Measurements from ENCODE around the gene RPLP2. TPM values are rescaled to one million over a fixed set of nuclear protein-coding genes. Genes with fewer than 3 reads are reported as not detected.

The RPLP2 gene
- total and polyA plus RNA-seq, 7 experiments from 2014 or later: 2,266 to 5,944 (median 4,844) TPM

DNA sequence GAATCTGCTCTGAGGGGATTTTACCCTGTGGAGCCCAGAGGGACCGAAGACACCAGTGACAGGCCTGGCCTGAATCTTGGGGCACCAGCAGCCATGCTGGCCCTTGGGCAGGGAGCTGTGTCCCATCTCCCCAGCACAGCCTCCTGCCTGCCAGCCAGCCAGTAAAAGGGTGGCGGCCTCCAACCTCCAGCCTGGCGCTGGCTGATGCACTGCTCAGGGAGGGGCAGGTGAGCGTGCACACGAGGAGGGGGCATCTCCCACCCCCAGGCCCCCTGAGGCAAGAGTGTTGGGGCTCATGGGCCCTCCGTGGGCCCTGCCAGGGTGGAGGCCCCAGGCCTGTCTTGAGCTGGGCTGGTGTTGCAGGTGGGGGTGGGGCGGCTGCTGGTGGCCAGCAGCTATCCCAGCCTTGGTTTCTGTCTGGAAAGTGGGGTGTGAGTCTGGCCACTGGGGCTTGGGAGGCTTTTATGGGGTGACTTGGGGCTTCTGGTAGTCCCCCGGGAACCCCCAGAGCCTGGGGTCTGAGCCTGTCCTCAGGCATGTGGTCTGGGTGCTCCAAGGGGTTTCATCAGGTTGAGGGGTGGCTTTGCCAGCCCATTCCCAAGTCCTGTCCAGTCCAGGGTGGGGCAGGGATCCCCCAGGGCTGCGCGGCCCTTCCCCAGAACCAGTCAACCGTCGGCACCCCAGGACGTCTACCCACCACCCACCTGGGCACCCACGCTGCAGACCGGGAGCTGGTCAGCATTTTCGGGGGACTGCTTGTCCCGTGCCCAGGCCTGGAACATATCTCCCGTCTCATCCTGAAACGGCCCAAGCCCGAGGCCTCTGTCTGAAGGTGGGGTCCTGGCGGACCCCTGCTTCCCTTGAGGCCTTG is 50.7 kb downstream of the RPLP2 start:
- H3K9me3 Mint-ChIP-seq: no peaks in the 10 kb centered on the region
- H3K27ac ChIP-seq (ENCODE audit: low read depth, low read length): no peak overlapping the region
- no peak overlapping the region for H3K4me3 Mint-ChIP-seq
- DNase-seq: no peak
- no peak for ATAC-seq
- ChIA-PET POLR2A (interaction anchor here (0.7 kb wide), 1 partner anchor 17 kb away, joined by 3 read pairs; the partner anchor contains the start of gene TSPAN4), CTCF (no interaction called here)
- no peaks in the 10 kb centered on the region for H3K27me3 Mint-ChIP-seq
- no peaks in the 10 kb centered on the region for H3K4me1 ChIP-seq (ENCODE audit: control insufficient read depth in 2 of 2, insufficient read depth in 2 of 2, low read length in 2 of 2)
- H3K4me3 ChIP-seq (ENCODE audit: low read length): no peak overlapping the region
- H3K36me3 ChIP-seq (ENCODE audit: control insufficient read depth in 2 of 3, insufficient read depth in 3 of 3, low read length in 3 of 3): no peaks in the 10 kb centered on the region
- H3K9me3 ChIP-seq (ENCODE audit: control insufficient read depth in 2 of 3, low read length in 3 of 3): no peaks in the 10 kb centered on the region
- H3K36me3 Mint-ChIP-seq: no peaks in the 10 kb centered on the region
- H3K4me1 Mint-ChIP-seq: peaks cover 0 to 13% (median 0%) of the 10 kb centered on the region in 7 donors
- peak overlapping the region in 1 of 9 donors; percentile 21 for H3K27ac Mint-ChIP-seq
- intact Hi-C loops (cut with micrococcal nuclease): no loop called here
- no peaks in the 10 kb centered on the region for H3K27me3 ChIP-seq (ENCODE audit: control insufficient read depth in 2 of 2, insufficient read depth in 2 of 2, low read length in 2 of 2)

DNA sequence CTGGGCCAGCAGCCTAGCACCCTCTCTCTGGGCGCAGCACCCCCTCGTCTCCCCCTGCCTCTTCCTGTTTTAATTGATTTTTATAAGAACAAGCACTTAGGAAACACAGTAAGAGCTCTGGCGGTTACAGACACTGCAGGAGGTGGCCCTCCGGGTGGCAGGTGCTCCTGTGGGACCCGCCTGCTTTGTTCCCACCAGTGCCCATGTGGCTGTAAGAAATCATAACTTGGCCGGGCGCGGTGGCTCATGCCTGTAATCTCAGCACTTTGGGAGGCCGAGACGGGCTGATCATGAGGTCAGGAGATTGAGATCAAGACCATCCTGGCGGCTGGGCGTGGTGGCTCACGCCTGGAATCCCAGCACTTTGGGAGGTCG is 51.3 kb downstream of the RPLP2 start:
- H3K27me3 ChIP-seq (ENCODE audit: control insufficient read depth in 2 of 2, insufficient read depth in 2 of 2, low read length in 2 of 2): no peaks in the 10 kb centered on the region
- Mint-ChIP-seq H3K36me3 (no peaks in the 10 kb centered on the region), H3K27ac (peak overlapping the region in 1 of 9 donors; percentile 21), H3K4me1 (peaks cover 0 to 13% (median 0%) of the 10 kb centered on the region in 7 donors), H3K9me3 (no peaks in the 10 kb centered on the region), H3K4me3 (no peak overlapping the region), H3K27me3 (no peaks in the 10 kb centered on the region)
- H3K4me3 ChIP-seq (ENCODE audit: low read length): no peak overlapping the region
- H3K36me3 ChIP-seq (ENCODE audit: control insufficient read depth in 2 of 3, insufficient read depth in 3 of 3, low read length in 3 of 3): no peaks in the 10 kb centered on the region
- no peaks in the 10 kb centered on the region for H3K4me1 ChIP-seq (ENCODE audit: control insufficient read depth in 2 of 2, insufficient read depth in 2 of 2, low read length in 2 of 2)
- intact Hi-C loops (cut with micrococcal nuclease): no loop called here
- ChIA-PET CTCF (no interaction called here), POLR2A (no interaction called here)
- ATAC-seq: no peak
- DNase-seq: no peak
- H3K27ac ChIP-seq (ENCODE audit: low read depth, low read length): no peak overlapping the region
- no peaks in the 10 kb centered on the region for H3K9me3 ChIP-seq (ENCODE audit: control insufficient read depth in 2 of 3, low read length in 3 of 3)

DNA sequence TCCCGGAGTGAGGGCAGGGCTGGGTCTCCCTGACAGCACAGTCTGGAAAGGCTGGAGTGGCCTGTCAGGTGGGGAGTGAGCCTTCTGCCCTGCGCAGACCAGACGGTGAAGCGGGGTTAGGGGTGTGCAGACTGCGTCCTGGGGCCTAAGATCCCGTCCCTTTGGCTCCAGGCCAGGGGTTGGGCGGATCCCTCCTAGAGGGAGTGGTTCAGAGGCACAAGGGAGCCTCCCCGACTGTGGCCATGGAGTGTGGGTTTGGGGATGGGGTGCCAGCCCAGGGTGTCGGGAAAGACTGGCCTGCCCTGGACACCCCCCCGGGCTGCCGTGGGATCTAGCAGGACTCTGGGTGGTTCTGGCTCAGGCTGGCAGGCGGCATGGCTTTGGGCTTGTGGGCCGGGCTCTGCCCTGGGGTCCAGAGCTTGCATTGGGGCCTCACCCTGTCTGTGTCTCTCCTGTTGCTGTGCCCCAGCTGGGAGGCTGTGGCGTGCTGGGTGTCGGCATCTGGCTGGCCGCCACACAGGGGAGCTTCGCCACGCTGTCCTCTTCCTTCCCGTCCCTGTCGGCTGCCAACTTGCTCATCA is 52.4 kb downstream of the RPLP2 start:
- no peaks in the 10 kb centered on the region for H3K36me3 Mint-ChIP-seq
- no peaks in the 10 kb centered on the region for H3K9me3 Mint-ChIP-seq
- Histone ChIP-seq H3K4me3 (ENCODE audit: low read length) (no peak overlapping the region), H3K4me1 (ENCODE audit: control insufficient read depth in 2 of 2, insufficient read depth in 2 of 2, low read length in 2 of 2) (no peaks in the 10 kb centered on the region), H3K27ac (ENCODE audit: low read depth, low read length) (no peak overlapping the region), H3K36me3 (ENCODE audit: control insufficient read depth in 2 of 3, insufficient read depth in 3 of 3, low read length in 3 of 3) (no peaks in the 10 kb centered on the region), H3K9me3 (ENCODE audit: control insufficient read depth in 2 of 3, low read length in 3 of 3) (no peaks in the 10 kb centered on the region), H3K27me3 (ENCODE audit: control insufficient read depth in 2 of 2, insufficient read depth in 2 of 2, low read length in 2 of 2) (no peaks in the 10 kb centered on the region)
- no peaks in the 10 kb centered on the region for H3K27me3 Mint-ChIP-seq
- H3K4me3 Mint-ChIP-seq: no peak overlapping the region
- no peak for ATAC-seq
- ChIA-PET CTCF (no interaction called here), POLR2A (no interaction called here)
- intact Hi-C loops (cut with micrococcal nuclease): no loop called here
- peak overlapping the region in 1 of 9 donors; percentile 6 for H3K27ac Mint-ChIP-seq
- DNase-seq: no peak
- H3K4me1 Mint-ChIP-seq: peaks cover 0 to 8% (median 0%) of the 10 kb centered on the region in 7 donors

Other genes starting within 250 kb of the RPLP2 start
- 10 to 100 TPM in 2 of 5 experiments, 1 to 10 TPM in 3; 2.8 to 14.7 (median 9.6) TPM for gene LMNTD2, start 249.2 kb upstream of the RPLP2 start, total RNA-seq
- 1 to 10 TPM; 2.3 to 3.6 TPM for gene LMNTD2, start 249.2 kb upstream of the RPLP2 start, polyA plus RNA-seq
- gene RASSF7, start 249.0 kb upstream of the RPLP2 start, total RNA-seq: 10 to 100 TPM; 20.0 to 45.4 (median 35.5) TPM
- gene RASSF7, start 249.0 kb upstream of the RPLP2 start, polyA plus RNA-seq: 10 to 100 TPM; 26.7 to 43.6 TPM
- gene PHRF1, start 233.5 kb upstream of the RPLP2 start, total RNA-seq: 10 to 100 TPM; 47.3 to 55.2 (median 49.4) TPM
- 10 to 100 TPM in 1 of 2 donors, 1 to 10 TPM in 1; 6.2 to 22.1 TPM for gene PHRF1, start 233.5 kb upstream of the RPLP2 start, polyA plus RNA-seq
- 100 to 1,000 TPM in 1 of 5 experiments, 10 to 100 TPM in 4; 57.0 to 134 (median 64.6) TPM for gene IRF7, start 194.0 kb upstream of the RPLP2 start, total RNA-seq
- gene IRF7, start 194.0 kb upstream of the RPLP2 start, polyA plus RNA-seq: 10 to 100 TPM; 25.9 to 50.0 TPM
- gene CDHR5, start 185.0 kb upstream of the RPLP2 start, total RNA-seq: not detected
- gene CDHR5, start 185.0 kb upstream of the RPLP2 start, polyA plus RNA-seq: not detected
- not detected for gene SCT, start 182.8 kb upstream of the RPLP2 start, total RNA-seq
- gene SCT, start 182.8 kb upstream of the RPLP2 start, polyA plus RNA-seq: not detected
- gene DRD4, start 172.7 kb upstream of the RPLP2 start, total RNA-seq: 1 to 10 TPM in 2 of 5 experiments, under 1 TPM in 3; 0.27 to 1.9 (median 0.75) TPM
- not detected for gene DRD4, start 172.7 kb upstream of the RPLP2 start, polyA plus RNA-seq
- gene DEAF1, start 114.7 kb upstream of the RPLP2 start, total RNA-seq: 100 to 1,000 TPM in 1 of 5 experiments, 10 to 100 TPM in 4; 44.5 to 117 (median 54.2) TPM
- gene DEAF1, start 114.7 kb upstream of the RPLP2 start, polyA plus RNA-seq: 10 to 100 TPM; 33.0 to 71.8 TPM
- gene TMEM80, start 114.2 kb upstream of the RPLP2 start, total RNA-seq: 10 to 100 TPM; 26.2 to 44.3 (median 40.4) TPM
- gene TMEM80, start 114.2 kb upstream of the RPLP2 start, polyA plus RNA-seq: 10 to 100 TPM; 31.4 to 37.8 TPM
- gene EPS8L2, start 103.7 kb upstream of the RPLP2 start, total RNA-seq: 10 to 100 TPM in 3 of 5 experiments, 1 to 10 TPM in 2; 7.2 to 16.6 (median 10.9) TPM
- gene EPS8L2, start 103.7 kb upstream of the RPLP2 start, polyA plus RNA-seq: 1 to 10 TPM; 4.5 to 4.6 TPM
- 100 to 1,000 TPM in 2 of 5 experiments, 10 to 100 TPM in 3; 61.4 to 272 (median 90.3) TPM for gene TALDO1, start 62.5 kb upstream of the RPLP2 start, total RNA-seq
- 100 to 1,000 TPM; 179 to 214 TPM for gene TALDO1, start 62.5 kb upstream of the RPLP2 start, polyA plus RNA-seq
- 10 to 100 TPM; 37.8 to 59.2 (median 52.9) TPM for gene GATD1, start 32.5 kb upstream of the RPLP2 start, total RNA-seq
- 10 to 100 TPM in 1 of 2 donors, 1 to 10 TPM in 1; 8.1 to 17.8 TPM for gene GATD1, start 32.5 kb upstream of the RPLP2 start, polyA plus RNA-seq
- gene CEND1, start 19.9 kb upstream of the RPLP2 start, total RNA-seq: 1 to 10 TPM in 1 of 5 experiments, not detected in 4; 2.3 TPM
- gene CEND1, start 19.9 kb upstream of the RPLP2 start, polyA plus RNA-seq: not detected
- gene SLC25A22, start 11.7 kb upstream of the RPLP2 start, total RNA-seq: 10 to 100 TPM; 17.4 to 58.4 (median 21.3) TPM
- gene SLC25A22, start 11.7 kb upstream of the RPLP2 start, polyA plus RNA-seq: 10 to 100 TPM in 1 of 2 donors, 1 to 10 TPM in 1; 6.4 to 11.1 TPM
- 10 to 100 TPM; 30.0 to 38.7 (median 34.1) TPM for gene PIDD1, start 4.7 kb upstream of the RPLP2 start, total RNA-seq
- gene PIDD1, start 4.7 kb upstream of the RPLP2 start, polyA plus RNA-seq: 1 to 10 TPM; 4.7 to 8.3 TPM
- 100 to 1,000 TPM in 4 of 5 experiments, 10 to 100 TPM in 1; 60.1 to 237 (median 205) TPM for gene PNPLA2, start 8.9 kb downstream of the RPLP2 start, total RNA-seq
- 10 to 100 TPM; 26.0 to 40.4 TPM for gene PNPLA2, start 8.9 kb downstream of the RPLP2 start, polyA plus RNA-seq
- gene CRACR2B, start 18.0 kb downstream of the RPLP2 start, total RNA-seq: 1 to 10 TPM in 3 of 5 experiments, under 1 TPM in 1, not detected in 1; 0.62 to 3.9 (median 2.0) TPM
- gene CRACR2B, start 18.0 kb downstream of the RPLP2 start, polyA plus RNA-seq: not detected
- gene CD151, start 23.0 kb downstream of the RPLP2 start, total RNA-seq: 10 to 100 TPM in 3 of 5 experiments, 1 to 10 TPM in 2; 6.6 to 62.9 (median 18.5) TPM
- 1 to 10 TPM; 4.0 to 7.2 TPM for gene CD151, start 23.0 kb downstream of the RPLP2 start, polyA plus RNA-seq
- gene POLR2L, start 32.6 kb downstream of the RPLP2 start, total RNA-seq: 10 to 100 TPM; 31.2 to 93.3 (median 44.9) TPM
- 10 to 100 TPM; 55.9 to 83.1 TPM for gene POLR2L, start 32.6 kb downstream of the RPLP2 start, polyA plus RNA-seq
- gene TSPAN4, start 32.9 kb downstream of the RPLP2 start, total RNA-seq: 10 to 100 TPM in 1 of 5 experiments, 1 to 10 TPM in 4; 4.8 to 12.6 (median 6.6) TPM
- 1 to 10 TPM; 4.1 to 4.7 TPM for gene TSPAN4, start 32.9 kb downstream of the RPLP2 start, polyA plus RNA-seq
- gene CHID1, start 100.8 kb downstream of the RPLP2 start, total RNA-seq: 10 to 100 TPM; 30.8 to 56.3 (median 53.0) TPM
- gene CHID1, start 100.8 kb downstream of the RPLP2 start, polyA plus RNA-seq: 10 to 100 TPM; 57.5 to 61.0 TPM
- gene AP2A2, start 115.9 kb downstream of the RPLP2 start, total RNA-seq: 10 to 100 TPM; 70.1 to 93.3 (median 86.4) TPM
- 10 to 100 TPM in 1 of 2 donors, 1 to 10 TPM in 1; 8.7 to 10.7 TPM for gene AP2A2, start 115.9 kb downstream of the RPLP2 start, polyA plus RNA-seq
- gene MUC6, start 226.8 kb downstream of the RPLP2 start, total RNA-seq: not detected
- gene MUC6, start 226.8 kb downstream of the RPLP2 start, polyA plus RNA-seq: not detected

All from naive thymus-derived CD4-positive, alpha-beta T cell (primary cell).